GM23338 (cell line): ENCODE results near the gene CASP10. TPM values are rescaled to one million over a fixed set of nuclear protein-coding genes. Genes with fewer than 3 reads are reported as not detected.

ENCODE experiments used
- ATAC-seq: fragments of 200-7000 bp; cut with Tn5 transposase; 3 replicates; pipeline ENCODE4 v1.9.1; 2020
- DNase-seq: peaks from one replicate; pipeline ENCODE4 v3.0.0-alpha.2; 2015; ENCODE audit warnings: low spot score
- H2AFZ ChIP-seq: fragments of 200-600 bp; sonication (generic); 2 replicates; pipeline ENCODE4 v1.8.0; 2016; ENCODE audit warnings: antibody characterized with exemption, mild to moderate bottlenecking, moderate library complexity
- H3F3A ChIP-seq: fragments of 200-600 bp; sonication (generic); replicated peaks from 2 replicates; pipeline ENCODE4 v1.8.0; 2017; ENCODE audit warnings: antibody characterized with exemption, mixed run types, low read depth
- H3K27ac ChIP-seq: fragments of 200-600 bp; sonication (generic); 2 replicates; pipeline ENCODE4 v1.6.1; 2016; ENCODE audit warnings: low read depth
- H3K27me3 ChIP-seq: fragments of 200-600 bp; sonication (generic); 2 replicates; pipeline ENCODE4 v1.8.0; 2016; ENCODE audit warnings: mild to moderate bottlenecking, mixed run types, moderate library complexity; ENCODE audit not compliant: insufficient read depth
- H3K36me3 ChIP-seq: fragments of 200-600 bp; sonication (generic); 2 replicates; pipeline ENCODE4 v1.8.0; 2016; ENCODE audit warnings: mild to moderate bottlenecking; ENCODE audit not compliant: insufficient read depth
- H3K4me1 ChIP-seq: fragments of 200-600 bp; sonication (generic); 2 replicates; pipeline ENCODE4 v1.8.0; 2016; ENCODE audit warnings: mild to moderate bottlenecking, moderate library complexity; ENCODE audit not compliant: insufficient read depth
- H3K4me2 ChIP-seq: fragments of 200-600 bp; sonication (generic); 2 replicates; pipeline ENCODE4 v1.7.1; 2017; ENCODE audit warnings: mixed run types
- H3K4me3 ChIP-seq: fragments of 200-600 bp; sonication (generic); 2 replicates; pipeline ENCODE4 v1.6.1; 2016; ENCODE audit warnings: mixed run types
- H3K79me2 ChIP-seq: fragments of 200-600 bp; sonication (generic); replicated peaks from 2 replicates; pipeline ENCODE4 v1.8.0; 2017; ENCODE audit warnings: mild to moderate bottlenecking; ENCODE audit not compliant: insufficient read depth
- H3K9me2 ChIP-seq: fragments of 200-600 bp; sonication (generic); 2 replicates; pipeline ENCODE4 v1.8.0; 2017; ENCODE audit not compliant: insufficient read depth
- H4K20me1 ChIP-seq: fragments of 200-600 bp; sonication (generic); replicated peaks from 2 replicates; pipeline ENCODE4 v1.8.0; 2017; ENCODE audit warnings: mild to moderate bottlenecking; ENCODE audit not compliant: insufficient read depth
- H3K27ac Mint-ChIP-seq: 2 replicates; pipeline ENCODE4 v1.8.0; 2020; ENCODE audit warnings: inconsistent platforms, mild to moderate bottlenecking, moderate library complexity, mixed read lengths
- H3K27me3 Mint-ChIP-seq: 3 replicates; pipeline ENCODE4 v1.8.0; 2022; ENCODE audit warnings: low read depth, mild to moderate bottlenecking, moderate library complexity, mixed read lengths, inconsistent platforms; ENCODE audit not compliant: insufficient read depth, poor library complexity
- H3K36me3 Mint-ChIP-seq: 3 replicates; pipeline ENCODE4 v1.8.0; 2021; ENCODE audit warnings: low read depth, mild to moderate bottlenecking, inconsistent platforms, moderate library complexity, mixed read lengths
- H3K4me1 Mint-ChIP-seq: 3 replicates; pipeline ENCODE4 v1.8.0; 2020; ENCODE audit warnings: mild to moderate bottlenecking, inconsistent platforms, mixed read lengths
- H3K4me3 Mint-ChIP-seq: 3 replicates; pipeline ENCODE4 v1.8.0; 2021; ENCODE audit warnings: moderate library complexity, mild to moderate bottlenecking, inconsistent platforms, mixed read lengths
- H3K9me3 Mint-ChIP-seq: 3 replicates; pipeline ENCODE4 v1.8.0; 2020; ENCODE audit warnings: moderate library complexity, mild to moderate bottlenecking, inconsistent platforms, mixed read lengths
- CREB1 ChIP-seq: fragments of 250-450 bp; sonication (Bioruptor Pico); IDR thresholded peaks from 2 replicates; pipeline ENCODE4 v1.5.0; 2020; ENCODE audit warnings: low read depth, mild to moderate bottlenecking, moderate library complexity
- CTCF ChIP-seq, 2 experiments: fragments of 200-600 bp in 1 of 2; sonication (generic) in 1 of 2; conservative IDR thresholded peaks; 2 replicates each; pipeline versions ENCODE4 v1.5.1 to v1.6.1; 2016 to 2017; ENCODE audit warnings: antibody characterized with exemption in 2 of 2, low read depth in 2 of 2, mild to moderate bottlenecking in 2 of 2, moderate library complexity in 1 of 2
- EZH2 ChIP-seq: fragments of 200-600 bp; sonication (generic); IDR thresholded peaks from one replicate; pipeline ENCODE4 v1.8.0; 2017; ENCODE audit warnings: antibody characterized with exemption, mild to moderate bottlenecking, low read depth; ENCODE audit not compliant: unreplicated experiment
- EZH2phosphoT487 ChIP-seq: fragments of 200-600 bp; sonication (generic); IDR thresholded peaks from one replicate; pipeline ENCODE4 v1.8.1; 2018; ENCODE audit warnings: antibody characterized with exemption; ENCODE audit not compliant: unreplicated experiment
- JUNB ChIP-seq: IDR thresholded peaks from one replicate; pipeline ENCODE4 v1.6.1; 2016; ENCODE audit warnings: antibody characterized with exemption; ENCODE audit not compliant: unreplicated experiment
- NANOG ChIP-seq: IDR thresholded peaks from 2 replicates; pipeline ENCODE4 v1.6.1; 2016; ENCODE audit warnings: antibody characterized with exemption, borderline replicate concordance
- POLR2AphosphoS5 ChIP-seq: IDR thresholded peaks from 2 replicates; pipeline ENCODE4 v1.6.1; 2016; ENCODE audit warnings: antibody characterized with exemption, low read depth
- STAT1 ChIP-seq: IDR thresholded peaks from one replicate; pipeline ENCODE4 v1.6.1; 2016; ENCODE audit warnings: antibody characterized with exemption; ENCODE audit not compliant: unreplicated experiment
- ZNF114 ChIP-seq: fragments of 250-450 bp; sonication (Bioruptor Pico); IDR thresholded peaks from 2 replicates; pipeline ENCODE4 v1.5.0; 2020; ENCODE audit warnings: mild to moderate bottlenecking, moderate library complexity
- ZNF331 ChIP-seq: fragments of 250-450 bp; sonication (Bioruptor Pico); IDR thresholded peaks from 2 replicates; pipeline ENCODE4 v1.5.0; 2020; ENCODE audit warnings: low read depth, mild to moderate bottlenecking, moderate library complexity
- polyA plus RNA-seq: library from polyadenylated mRNA; unstranded; fragments of >200 nt; fragmentation: Nextera tagmentation; extraction: Ambion mirVana; gene quantifications from 2 replicates; pipeline ENCODE4 v1.2.1, GENCODE V29; 2016
- total RNA-seq: library from RNA; depleted of rRNA; stranded (reverse); fragments of >200 nt; shearing (Covaris generic); gene quantifications from 2 replicates; pipeline ENCODE4 v1.2.3, GENCODE V29; 2014
- TF ChIP-seq, protein P1 (sequence below): IDR thresholded peaks from one replicate; pipeline ENCODE4 v1.6.1; 2018; ENCODE audit warnings: antibody characterized with exemption; ENCODE audit not compliant: unreplicated experiment
- TF ChIP-seq, protein P2 (sequence below): IDR thresholded peaks from 2 replicates; pipeline ENCODE4 v1.6.1; 2016; ENCODE audit warnings: antibody characterized with exemption
- TF ChIP-seq, protein P3 (sequence below): fragments of 250-450 bp; sonication (Bioruptor Pico); IDR thresholded peaks from 2 replicates; pipeline ENCODE4 v1.5.0; 2020; ENCODE audit warnings: mild to moderate bottlenecking, moderate library complexity

Gene CASP10
- total and polyA plus RNA-seq, 2 experiments from 2014 or later, result 1.9 to 3.5 TPM

- H3K79me2 ChIP-seq, result no peaks in the 10 kb centered on the region
- no peak overlapping the region for H3K4me3 ChIP-seq
- H3K4me1 ChIP-seq, result peaks cover 15% of the 10 kb centered on the region
- H3K27ac Mint-ChIP-seq, result no peak overlapping the region
- no peak for TF ChIP-seq CREB1 (CRISPR knock-in tag)
- no peak for TF ChIP-seq CTCF (conservative IDR thresholded peaks at IDR 0.05; ENCODE audit: low read depth in 2 of 2)
- no peak for TF ChIP-seq ZNF331
- TF ChIP-seq EZH2phosphoT487, result no peak
- TF ChIP-seq, protein P1, sequence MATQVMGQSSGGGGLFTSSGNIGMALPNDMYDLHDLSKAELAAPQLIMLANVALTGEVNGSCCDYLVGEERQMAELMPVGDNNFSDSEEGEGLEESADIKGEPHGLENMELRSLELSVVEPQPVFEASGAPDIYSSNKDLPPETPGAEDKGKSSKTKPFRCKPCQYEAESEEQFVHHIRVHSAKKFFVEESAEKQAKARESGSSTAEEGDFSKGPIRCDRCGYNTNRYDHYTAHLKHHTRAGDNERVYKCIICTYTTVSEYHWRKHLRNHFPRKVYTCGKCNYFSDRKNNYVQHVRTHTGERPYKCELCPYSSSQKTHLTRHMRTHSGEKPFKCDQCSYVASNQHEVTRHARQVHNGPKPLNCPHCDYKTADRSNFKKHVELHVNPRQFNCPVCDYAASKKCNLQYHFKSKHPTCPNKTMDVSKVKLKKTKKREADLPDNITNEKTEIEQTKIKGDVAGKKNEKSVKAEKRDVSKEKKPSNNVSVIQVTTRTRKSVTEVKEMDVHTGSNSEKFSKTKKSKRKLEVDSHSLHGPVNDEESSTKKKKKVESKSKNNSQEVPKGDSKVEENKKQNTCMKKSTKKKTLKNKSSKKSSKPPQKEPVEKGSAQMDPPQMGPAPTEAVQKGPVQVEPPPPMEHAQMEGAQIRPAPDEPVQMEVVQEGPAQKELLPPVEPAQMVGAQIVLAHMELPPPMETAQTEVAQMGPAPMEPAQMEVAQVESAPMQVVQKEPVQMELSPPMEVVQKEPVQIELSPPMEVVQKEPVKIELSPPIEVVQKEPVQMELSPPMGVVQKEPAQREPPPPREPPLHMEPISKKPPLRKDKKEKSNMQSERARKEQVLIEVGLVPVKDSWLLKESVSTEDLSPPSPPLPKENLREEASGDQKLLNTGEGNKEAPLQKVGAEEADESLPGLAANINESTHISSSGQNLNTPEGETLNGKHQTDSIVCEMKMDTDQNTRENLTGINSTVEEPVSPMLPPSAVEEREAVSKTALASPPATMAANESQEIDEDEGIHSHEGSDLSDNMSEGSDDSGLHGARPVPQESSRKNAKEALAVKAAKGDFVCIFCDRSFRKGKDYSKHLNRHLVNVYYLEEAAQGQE, result no peak
- TF ChIP-seq, protein P2, sequence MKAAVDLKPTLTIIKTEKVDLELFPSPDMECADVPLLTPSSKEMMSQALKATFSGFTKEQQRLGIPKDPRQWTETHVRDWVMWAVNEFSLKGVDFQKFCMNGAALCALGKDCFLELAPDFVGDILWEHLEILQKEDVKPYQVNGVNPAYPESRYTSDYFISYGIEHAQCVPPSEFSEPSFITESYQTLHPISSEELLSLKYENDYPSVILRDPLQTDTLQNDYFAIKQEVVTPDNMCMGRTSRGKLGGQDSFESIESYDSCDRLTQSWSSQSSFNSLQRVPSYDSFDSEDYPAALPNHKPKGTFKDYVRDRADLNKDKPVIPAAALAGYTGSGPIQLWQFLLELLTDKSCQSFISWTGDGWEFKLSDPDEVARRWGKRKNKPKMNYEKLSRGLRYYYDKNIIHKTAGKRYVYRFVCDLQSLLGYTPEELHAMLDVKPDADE, result no peak
- TF ChIP-seq STAT1, result no peak
- TF ChIP-seq JUNB, result no peak
- TF ChIP-seq NANOG, result no peak
- no peak for TF ChIP-seq EZH2
- TF ChIP-seq, protein P3, sequence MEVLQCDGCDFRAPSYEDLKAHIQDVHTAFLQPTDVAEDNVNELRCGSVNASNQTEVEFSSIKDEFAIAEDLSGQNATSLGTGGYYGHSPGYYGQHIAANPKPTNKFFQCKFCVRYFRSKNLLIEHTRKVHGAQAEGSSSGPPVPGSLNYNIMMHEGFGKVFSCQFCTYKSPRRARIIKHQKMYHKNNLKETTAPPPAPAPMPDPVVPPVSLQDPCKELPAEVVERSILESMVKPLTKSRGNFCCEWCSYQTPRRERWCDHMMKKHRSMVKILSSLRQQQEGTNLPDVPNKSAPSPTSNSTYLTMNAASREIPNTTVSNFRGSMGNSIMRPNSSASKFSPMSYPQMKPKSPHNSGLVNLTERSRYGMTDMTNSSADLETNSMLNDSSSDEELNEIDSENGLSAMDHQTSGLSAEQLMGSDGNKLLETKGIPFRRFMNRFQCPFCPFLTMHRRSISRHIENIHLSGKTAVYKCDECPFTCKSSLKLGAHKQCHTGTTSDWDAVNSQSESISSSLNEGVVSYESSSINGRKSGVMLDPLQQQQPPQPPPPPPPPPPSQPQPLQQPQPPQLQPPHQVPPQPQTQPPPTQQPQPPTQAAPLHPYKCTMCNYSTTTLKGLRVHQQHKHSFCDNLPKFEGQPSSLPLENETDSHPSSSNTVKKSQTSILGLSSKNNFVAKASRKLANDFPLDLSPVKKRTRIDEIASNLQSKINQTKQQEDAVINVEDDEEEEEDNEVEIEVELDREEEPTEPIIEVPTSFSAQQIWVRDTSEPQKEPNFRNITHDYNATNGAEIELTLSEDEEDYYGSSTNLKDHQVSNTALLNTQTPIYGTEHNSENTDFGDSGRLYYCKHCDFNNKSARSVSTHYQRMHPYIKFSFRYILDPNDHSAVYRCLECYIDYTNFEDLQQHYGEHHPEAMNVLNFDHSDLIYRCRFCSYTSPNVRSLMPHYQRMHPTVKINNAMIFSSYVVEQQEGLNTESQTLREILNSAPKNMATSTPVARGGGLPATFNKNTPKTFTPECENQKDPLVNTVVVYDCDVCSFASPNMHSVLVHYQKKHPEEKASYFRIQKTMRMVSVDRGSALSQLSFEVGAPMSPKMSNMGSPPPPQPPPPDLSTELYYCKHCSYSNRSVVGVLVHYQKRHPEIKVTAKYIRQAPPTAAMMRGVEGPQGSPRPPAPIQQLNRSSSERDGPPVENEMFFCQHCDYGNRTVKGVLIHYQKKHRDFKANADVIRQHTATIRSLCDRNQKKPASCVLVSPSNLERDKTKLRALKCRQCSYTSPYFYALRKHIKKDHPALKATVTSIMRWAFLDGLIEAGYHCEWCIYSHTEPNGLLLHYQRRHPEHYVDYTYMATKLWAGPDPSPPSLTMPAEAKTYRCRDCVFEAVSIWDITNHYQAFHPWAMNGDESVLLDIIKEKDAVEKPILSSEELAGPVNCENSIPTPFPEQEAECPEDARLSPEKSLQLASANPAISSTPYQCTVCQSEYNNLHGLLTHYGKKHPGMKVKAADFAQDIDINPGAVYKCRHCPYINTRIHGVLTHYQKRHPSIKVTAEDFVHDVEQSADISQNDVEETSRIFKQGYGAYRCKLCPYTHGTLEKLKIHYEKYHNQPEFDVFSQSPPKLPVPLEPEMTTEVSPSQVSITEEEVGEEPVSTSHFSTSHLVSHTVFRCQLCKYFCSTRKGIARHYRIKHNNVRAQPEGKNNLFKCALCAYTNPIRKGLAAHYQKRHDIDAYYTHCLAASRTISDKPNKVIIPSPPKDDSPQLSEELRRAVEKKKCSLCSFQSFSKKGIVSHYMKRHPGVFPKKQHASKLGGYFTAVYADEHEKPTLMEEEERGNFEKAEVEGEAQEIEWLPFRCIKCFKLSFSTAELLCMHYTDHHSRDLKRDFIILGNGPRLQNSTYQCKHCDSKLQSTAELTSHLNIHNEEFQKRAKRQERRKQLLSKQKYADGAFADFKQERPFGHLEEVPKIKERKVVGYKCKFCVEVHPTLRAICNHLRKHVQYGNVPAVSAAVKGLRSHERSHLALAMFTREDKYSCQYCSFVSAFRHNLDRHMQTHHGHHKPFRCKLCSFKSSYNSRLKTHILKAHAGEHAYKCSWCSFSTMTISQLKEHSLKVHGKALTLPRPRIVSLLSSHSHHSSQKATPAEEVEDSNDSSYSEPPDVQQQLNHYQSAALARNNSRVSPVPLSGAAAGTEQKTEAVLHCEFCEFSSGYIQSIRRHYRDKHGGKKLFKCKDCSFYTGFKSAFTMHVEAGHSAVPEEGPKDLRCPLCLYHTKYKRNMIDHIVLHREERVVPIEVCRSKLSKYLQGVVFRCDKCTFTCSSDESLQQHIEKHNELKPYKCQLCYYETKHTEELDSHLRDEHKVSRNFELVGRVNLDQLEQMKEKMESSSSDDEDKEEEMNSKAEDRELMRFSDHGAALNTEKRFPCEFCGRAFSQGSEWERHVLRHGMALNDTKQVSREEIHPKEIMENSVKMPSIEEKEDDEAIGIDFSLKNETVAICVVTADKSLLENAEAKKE (CRISPR knock-in tag), result no peak
- TF ChIP-seq POLR2AphosphoS5, result no peak
- TF ChIP-seq ZNF114 (CRISPR knock-in tag), result no peak
- peaks cover 3% of the 10 kb centered on the region; the same call in 1 of the 2 replicates for H3F3A ChIP-seq
- H2AFZ ChIP-seq, result no peak overlapping the region
- peaks cover 11% of the 10 kb centered on the region for H3K27me3 Mint-ChIP-seq
- no peak overlapping the region for H3K4me3 Mint-ChIP-seq
- H3K4me2 ChIP-seq, result no peak overlapping the region
- H3K4me1 Mint-ChIP-seq, result peaks cover 16% of the 10 kb centered on the region
- no peaks in the 10 kb centered on the region for H3K36me3 ChIP-seq
- H3K27me3 ChIP-seq, result no peaks in the 10 kb centered on the region
- no peak for ATAC-seq
- 0 out of 2 replicates have a peak, but pooled peaks cover 3% of the 10 kb centered on the region for H3K9me2 ChIP-seq
- no peak overlapping the region for H3K27ac ChIP-seq
- DNase-seq, result no peak
- H3K36me3 Mint-ChIP-seq, result peaks cover 14% of the 10 kb centered on the region
- no peaks in the 10 kb centered on the region for H4K20me1 ChIP-seq
- peaks cover 18% of the 10 kb centered on the region; the same call in 2 of the 3 replicates for H3K9me3 Mint-ChIP-seq
Measured at GRCh38 chr2:201172279-201172678, 10.7 kb upstream of the CASP10 start.
